ENCODE data around the gene ACBD4.

- TF ChIP-seq, protein P1, sequence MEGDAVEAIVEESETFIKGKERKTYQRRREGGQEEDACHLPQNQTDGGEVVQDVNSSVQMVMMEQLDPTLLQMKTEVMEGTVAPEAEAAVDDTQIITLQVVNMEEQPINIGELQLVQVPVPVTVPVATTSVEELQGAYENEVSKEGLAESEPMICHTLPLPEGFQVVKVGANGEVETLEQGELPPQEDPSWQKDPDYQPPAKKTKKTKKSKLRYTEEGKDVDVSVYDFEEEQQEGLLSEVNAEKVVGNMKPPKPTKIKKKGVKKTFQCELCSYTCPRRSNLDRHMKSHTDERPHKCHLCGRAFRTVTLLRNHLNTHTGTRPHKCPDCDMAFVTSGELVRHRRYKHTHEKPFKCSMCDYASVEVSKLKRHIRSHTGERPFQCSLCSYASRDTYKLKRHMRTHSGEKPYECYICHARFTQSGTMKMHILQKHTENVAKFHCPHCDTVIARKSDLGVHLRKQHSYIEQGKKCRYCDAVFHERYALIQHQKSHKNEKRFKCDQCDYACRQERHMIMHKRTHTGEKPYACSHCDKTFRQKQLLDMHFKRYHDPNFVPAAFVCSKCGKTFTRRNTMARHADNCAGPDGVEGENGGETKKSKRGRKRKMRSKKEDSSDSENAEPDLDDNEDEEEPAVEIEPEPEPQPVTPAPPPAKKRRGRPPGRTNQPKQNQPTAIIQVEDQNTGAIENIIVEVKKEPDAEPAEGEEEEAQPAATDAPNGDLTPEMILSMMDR (conservative IDR thresholded peaks at IDR 0.05; ENCODE audit: low read length): no peak
- TF ChIP-seq EZH2phosphoT487 (IDR thresholded peaks at IDR 0.05; ENCODE audit: borderline replicate concordance, low read depth, low read length): no peak
These were observed 10.7 kb downstream of the ACBD4 start for GRCh38 chr17:45146166-45146565.

Data from OCI-LY7 (cell line).